SW480 (cell line): ENCODE data around the gene DFFB.
"Not testable (repeated sequence)": the region's sequence is repeated elsewhere in the genome, so short reads cannot be mapped to it uniquely, and the experiment has no call there.

Experiments
- DNase-seq: peaks from one replicate; pipeline ENCODE4 v3.0.0-alpha.2; 2016; ENCODE audit warnings: low spot score

The DFFB gene, protein sequence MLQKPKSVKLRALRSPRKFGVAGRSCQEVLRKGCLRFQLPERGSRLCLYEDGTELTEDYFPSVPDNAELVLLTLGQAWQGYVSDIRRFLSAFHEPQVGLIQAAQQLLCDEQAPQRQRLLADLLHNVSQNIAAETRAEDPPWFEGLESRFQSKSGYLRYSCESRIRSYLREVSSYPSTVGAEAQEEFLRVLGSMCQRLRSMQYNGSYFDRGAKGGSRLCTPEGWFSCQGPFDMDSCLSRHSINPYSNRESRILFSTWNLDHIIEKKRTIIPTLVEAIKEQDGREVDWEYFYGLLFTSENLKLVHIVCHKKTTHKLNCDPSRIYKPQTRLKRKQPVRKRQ

DNA sequence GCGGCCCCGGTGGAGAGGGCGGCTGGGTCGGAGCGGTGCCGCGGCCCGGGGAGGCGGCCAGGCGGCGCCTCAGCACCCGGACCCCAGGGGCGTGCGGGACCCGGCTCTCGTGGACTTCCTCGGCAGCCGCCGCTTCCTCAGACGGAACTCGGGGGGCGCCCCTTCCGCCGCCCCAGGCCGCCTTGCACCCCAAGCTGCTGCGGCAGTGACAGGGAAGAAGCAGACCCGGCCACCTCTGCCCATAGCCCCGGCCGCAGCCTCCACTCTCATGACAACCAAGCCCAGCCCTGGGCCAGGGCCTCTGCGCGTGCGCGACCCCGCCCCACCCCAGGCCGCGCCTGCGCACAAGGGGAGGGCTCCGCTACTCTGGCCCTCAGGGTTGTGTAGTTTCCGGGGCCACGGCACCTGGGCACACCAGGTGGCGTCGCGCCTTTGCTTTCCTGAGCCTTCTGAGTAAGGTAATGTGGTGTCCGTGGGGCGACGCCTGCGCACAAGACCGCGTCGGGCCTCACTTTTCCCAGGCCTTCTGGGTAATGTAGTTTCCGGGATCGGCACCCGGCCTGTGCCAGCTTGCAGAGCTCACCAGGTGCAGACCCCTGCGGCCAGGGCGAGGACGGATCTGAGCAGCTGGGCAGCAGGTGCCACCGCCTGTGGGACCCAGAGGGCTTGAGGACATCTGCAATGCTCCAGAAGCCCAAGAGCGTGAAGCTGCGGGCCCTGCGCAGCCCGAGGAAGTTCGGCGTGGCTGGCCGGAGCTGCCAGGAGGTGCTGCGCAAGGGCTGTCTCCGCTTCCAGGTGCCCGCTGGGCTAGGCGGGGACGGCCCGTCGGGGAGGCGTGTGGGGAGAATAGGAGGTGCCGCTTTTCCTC, at the start of gene DFFB, which contains the start of gene CEP104:
Gene DFFB (plus strand): TSS at position 554 of the 868 bp plus-strand sequence. CDS start 128 bp downstream, at position 682.
Gene CEP104 (minus strand): TSS at position 289 of the 868 bp plus-strand sequence. CDS start 4,804 bp downstream, outside the sequence.
- peak; percentile 99 for DNase-seq

DNA sequence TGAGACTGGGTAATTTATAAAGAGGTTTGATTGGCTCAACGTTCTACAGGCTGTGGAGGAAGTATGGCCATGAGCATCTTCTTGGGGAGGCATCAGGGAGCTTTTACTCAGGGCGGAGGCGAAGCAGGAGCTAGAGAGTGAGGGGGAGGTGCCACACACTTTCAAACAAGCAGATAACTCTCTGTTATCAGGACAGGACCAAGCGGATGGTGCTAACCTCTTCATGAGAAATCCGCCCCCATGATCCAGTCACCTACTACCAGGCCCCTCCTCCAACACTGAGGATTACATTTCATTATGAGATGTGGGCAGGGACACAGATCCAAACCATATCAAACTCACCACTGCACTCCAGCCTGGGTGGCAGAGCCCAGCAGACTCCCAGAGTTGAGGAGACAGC, 49.5 kb upstream of the DFFB start:
- no peak for DNase-seq

DNA sequence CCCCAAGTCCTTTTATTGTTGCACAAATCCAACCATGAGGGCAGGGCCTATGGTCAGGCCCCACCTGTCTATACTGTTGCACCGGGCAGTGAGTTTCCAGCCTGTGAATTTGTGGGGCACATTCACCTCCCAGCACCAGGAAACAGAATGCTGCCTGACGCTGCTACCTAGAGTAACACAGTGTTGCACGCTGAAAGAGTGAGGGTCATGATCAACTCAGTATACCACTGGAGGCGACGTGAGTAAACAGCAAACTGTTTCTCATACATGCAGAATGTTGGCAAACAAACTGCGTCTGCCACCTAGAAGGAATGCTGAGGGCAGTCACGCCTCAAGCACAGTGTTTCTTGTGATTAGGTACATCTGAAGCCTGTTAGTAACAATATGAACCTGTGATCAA, 47.6 kb upstream of the DFFB start:
- no peak for DNase-seq

GRCh38 chr1:3810149-3810761, 47.0 kb upstream of the DFFB start:
- DNase-seq: not testable (repeated sequence)

DNA sequence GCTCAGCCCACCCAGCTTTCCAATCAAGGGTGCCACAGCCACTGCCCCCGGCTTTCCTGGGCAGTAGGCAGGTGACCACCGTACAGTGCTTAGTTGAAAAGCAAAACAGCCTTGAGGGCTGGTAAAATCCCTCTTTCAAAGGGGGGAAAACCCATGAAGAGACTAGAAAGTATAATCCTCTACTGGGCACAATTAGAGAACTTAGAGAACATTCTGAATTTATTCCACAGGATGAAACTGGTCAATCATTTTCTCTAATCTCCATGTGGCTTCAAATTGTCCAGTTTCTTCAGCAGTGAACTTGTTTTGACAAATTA, 45.7 kb upstream of the DFFB start:
- DNase-seq: no peak

DNA sequence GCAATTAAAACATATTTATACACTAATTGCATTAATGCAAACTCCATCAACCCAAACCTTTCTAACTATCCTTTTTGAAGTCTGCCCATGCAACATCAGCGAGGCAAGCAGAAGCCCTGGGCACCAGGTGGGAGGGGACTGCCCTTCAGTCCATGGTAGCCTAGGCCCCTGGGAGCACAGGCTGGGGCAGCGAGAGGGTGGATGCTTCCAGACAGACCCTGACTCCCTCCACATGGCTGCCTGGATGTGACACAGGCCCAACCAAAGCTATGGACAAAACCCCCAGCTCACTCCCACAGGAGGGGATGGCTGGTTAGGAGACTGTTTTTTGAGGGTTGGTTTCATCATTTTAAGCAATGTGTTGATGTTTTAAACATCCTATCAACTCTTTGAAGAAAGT, 43.2 kb upstream of the DFFB start:
- no peak for DNase-seq

DNA sequence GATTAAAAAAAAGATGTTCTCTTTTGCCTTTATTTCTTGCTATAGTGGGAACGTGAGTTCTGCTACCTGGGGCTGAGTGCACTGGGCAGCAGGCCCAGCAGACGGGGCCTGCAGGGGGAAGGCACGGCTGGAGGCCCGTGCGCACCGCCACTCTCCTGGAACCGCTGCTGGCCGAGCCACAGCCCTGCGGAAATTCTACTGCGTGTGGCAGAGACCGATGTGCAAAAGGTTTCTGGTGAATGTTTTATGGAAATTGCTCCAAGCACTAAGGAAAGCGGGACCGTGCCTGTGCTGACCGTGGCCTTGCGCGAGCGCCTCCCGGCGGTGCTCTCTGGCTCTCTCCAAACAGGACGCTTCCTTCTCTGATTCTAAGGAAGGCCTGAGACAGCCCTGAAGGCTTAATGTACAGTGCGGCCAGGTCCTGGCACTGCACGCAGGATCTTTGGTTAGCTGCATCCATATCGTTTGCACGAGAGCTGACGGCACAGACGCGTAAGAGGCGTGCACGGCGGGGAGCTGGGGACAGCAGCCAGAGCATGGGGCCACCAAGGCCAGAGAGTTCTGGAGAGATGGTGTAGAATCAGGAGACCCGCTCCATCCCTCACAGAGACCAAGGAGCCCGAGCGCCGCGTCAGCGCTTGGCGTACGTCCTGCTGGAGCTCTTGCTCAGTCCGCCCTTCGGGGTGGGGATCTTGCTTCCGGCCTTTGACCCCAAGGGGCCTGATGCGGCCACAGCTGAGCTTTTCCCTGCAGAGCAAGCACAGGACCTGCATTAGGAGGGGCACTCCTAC, 42.3 kb upstream of the DFFB start:
- no peak for DNase-seq

GRCh38 chr1:3816331-3817137, 40.7 kb upstream of the DFFB start:
- DNase-seq: no peak

- DNase-seq: no peak
Observed at GRCh38 chr1:3817138-3817740, 40.0 kb upstream of the DFFB start.

DNA sequence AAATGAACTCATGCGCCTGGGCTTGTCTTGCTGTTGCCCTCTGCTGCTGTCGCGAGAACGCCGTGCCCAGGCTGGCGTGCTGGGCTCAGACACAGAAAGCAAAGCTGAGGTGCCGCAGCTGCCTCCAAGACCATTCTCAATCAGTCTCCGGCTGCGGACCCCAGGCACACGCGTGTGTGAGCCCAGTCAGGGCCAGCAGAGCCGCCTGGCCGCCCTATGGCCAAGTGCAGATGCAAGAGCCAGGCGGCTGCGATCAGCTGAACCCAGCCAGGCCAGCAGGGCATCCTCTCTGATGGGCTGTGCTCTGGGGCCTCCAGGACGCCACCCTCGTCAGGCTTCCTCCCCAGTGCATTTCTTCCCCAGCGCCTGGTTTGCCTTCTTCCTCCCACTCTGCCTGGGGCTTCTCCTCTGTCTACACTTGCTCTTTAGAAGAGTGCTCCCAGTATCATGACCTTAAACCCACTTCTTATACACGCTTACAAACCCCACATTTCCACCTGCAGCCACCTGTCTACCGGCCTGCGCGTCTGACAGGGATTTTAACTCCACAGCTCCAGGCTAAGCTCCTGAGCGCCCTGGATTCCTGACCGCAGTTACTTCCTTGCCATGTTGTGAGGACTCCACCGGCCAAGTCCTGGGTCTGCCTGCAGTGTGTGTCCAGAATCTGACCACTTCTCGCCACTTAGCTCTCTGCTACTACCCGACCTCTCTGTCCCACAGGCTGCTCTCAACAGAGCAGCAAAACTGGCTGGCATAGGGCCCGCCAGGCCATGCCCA, 39.3 kb upstream of the DFFB start:
- no peak for DNase-seq

DNA sequence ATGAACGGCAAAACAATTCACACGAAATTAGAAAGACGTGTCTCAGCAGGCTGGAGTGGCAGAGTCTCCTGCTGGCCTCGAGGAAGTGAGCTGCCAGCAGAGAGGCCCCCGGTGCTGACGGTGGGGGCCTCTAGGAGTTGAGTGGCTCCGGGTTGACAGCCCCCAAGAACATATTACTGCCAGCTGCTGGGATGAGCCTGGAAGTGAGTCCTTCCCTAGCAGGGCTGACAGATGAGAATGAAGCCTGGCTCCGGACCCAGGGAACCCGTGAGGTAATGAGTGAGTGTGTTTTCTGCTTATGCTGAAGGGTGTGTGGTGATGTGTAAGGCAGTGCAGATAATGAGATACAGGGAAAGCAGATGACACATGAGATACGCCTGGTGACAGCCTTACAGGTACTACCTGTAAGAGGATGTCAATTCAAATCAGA, 37.5 kb upstream of the DFFB start:
- DNase-seq: no peak

GRCh38 chr1:3820316-3820715, 37.0 kb upstream of the DFFB start:
- DNase-seq: no peak

DNA sequence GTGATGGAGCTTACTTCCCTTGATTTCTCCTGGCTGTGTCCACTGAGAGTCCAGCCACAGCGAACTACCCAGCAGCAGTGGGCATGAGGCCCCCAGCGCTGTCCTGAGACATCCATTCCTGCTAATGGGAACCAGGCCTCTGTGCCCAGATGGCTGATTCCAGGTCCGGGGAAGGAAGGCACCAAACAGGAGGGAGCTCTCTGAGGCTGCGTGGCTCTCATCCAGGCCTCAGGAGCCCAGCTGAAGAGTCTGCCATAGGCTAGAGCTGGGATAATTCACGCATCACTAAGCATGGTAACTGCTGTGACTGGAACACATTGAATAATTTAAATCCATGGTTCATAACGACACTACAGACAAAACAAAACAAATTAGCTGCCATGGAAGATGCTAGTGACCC, 36.3 kb upstream of the DFFB start:
- DNase-seq: no peak

DNA sequence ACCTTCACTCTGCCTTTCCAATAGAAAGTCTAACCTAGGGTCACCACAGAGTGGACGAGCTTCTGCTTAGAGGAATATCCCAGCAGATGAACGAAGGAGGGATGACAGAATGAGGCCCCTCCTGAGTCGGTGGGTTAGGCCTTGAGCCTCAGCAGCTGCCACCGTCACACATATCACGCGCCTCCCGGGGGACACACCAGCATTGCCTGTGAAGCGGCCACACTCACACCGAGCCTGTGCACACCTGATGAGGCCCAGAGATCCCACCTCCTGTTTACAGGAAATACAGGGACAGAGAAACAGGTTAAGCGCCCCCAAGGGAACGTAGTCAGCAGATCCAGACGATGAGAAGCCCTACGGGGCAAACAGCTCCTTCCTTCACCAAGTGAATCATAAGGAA, 35.8 kb upstream of the DFFB start:
- DNase-seq: no peak

DNA sequence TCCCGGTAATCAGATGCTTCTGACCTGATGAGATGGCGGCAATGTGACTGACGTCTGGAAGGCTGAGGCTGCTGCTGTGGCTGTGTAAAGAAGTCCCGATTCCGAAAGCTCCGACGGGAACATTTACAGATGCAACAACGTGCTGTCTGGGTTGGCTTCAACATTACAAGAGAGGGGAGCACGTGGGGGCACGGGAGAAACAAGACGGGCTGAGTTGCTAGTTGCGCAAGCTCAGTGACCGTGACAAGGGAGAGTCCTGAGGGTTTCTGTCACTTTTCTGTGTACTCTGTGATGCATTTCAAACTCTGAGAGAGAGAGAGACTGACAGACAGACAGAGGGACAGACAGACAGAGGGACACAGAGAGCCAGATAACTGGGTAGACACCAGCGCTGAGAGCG, 35.4 kb upstream of the DFFB start:
- no peak for DNase-seq

GRCh38 chr1:3822421-3822820, 34.9 kb upstream of the DFFB start:
- DNase-seq: no peak

- DNase-seq: no peak
Observed at GRCh38 chr1:3824650-3825049, 32.6 kb upstream of the DFFB start.

- DNase-seq: no peak
Observed at GRCh38 chr1:3825356-3825755, 31.9 kb upstream of the DFFB start.

- DNase-seq: no peak
Observed at GRCh38 chr1:3827813-3828307, 29.4 kb upstream of the DFFB start.

GRCh38 chr1:3828391-3828790, 28.9 kb upstream of the DFFB start:
- DNase-seq: no peak
